Measurements from ENCODE around the gene FAM168A.
A peak's percentile ranks its signal among the peaks of the same experiment; 100 is the strongest.
"Not testable (repeated sequence)": the region's sequence is repeated elsewhere in the genome, so short reads cannot be mapped to it uniquely, and the experiment has no call there.

FAM168A gene

GRCh38 chr11:73592640-73593039, 5.3 kb downstream of the FAM168A start:
- DNase-seq: no peak

GRCh38 chr11:73591743-73592142, 6.2 kb downstream of the FAM168A start:
- no peak for DNase-seq

DNA sequence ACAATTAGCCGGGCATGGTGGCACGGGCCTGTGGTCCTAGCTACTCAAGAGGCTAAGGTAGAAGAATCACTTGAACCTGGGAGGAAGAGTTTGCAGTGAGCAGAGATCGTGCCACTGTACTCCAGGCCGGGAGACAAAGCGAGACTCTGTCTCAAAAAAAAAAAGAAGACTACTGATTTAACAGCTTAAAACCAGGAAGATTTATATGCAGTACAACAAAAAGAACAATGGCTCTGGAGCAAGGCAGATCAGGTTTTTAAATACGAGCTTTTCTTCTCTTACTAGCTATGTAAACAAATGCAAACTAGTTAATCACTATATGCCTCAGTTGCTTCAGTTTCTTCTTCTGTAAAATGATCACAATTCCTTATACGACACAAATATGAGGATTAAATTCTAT, 6.9 kb downstream of the FAM168A start:
- no peak for DNase-seq

- no peak for DNase-seq
Measured at GRCh38 chr11:73586791-73587190, 11.1 kb downstream of the FAM168A start.

GRCh38 chr11:73585834-73586575, 11.9 kb downstream of the FAM168A start:
- DNase-seq: no peak

DNA sequence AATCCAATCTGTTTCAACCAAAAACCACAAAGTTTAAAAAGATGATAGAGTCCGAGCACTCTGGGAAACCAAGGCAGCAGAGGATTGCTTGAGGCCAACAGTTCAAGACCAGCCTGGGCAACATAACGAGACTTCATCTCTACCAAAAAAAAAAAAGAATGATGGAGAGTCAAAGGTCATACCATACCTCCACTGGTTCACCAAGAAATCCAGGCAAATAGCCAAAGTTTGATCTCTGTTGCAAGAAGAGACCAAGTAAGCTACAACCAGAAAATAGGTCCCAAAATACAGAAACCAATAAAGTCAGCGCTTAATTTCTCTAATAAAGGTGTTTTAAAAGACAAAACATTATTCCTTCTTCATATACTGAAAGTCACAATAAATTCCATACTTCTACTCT, 13.1 kb downstream of the FAM168A start:
- no peak for DNase-seq

DNA sequence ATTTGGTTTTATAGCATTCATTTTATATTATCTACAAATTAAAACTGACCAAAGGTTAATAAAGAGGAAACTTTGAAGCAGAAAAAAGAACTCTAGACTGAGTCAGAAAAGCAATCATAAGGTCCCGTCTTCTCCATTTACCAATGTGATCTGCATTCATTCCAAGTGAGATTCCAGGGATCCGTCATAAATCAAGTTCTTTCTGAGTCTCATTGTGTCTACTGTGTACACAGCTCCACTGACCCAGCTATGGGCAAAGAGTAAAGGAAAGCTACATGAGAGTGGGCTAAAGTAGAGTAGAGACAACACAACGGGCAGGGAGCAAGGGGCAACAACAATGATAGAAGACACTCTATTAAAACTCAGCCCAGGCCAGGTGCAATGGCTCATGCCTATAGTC, 15.3 kb downstream of the FAM168A start:
- no peak for DNase-seq

- DNase-seq: not testable (repeated sequence)
Measured at GRCh38 chr11:73580749-73581148, 17.2 kb downstream of the FAM168A start.

DNA sequence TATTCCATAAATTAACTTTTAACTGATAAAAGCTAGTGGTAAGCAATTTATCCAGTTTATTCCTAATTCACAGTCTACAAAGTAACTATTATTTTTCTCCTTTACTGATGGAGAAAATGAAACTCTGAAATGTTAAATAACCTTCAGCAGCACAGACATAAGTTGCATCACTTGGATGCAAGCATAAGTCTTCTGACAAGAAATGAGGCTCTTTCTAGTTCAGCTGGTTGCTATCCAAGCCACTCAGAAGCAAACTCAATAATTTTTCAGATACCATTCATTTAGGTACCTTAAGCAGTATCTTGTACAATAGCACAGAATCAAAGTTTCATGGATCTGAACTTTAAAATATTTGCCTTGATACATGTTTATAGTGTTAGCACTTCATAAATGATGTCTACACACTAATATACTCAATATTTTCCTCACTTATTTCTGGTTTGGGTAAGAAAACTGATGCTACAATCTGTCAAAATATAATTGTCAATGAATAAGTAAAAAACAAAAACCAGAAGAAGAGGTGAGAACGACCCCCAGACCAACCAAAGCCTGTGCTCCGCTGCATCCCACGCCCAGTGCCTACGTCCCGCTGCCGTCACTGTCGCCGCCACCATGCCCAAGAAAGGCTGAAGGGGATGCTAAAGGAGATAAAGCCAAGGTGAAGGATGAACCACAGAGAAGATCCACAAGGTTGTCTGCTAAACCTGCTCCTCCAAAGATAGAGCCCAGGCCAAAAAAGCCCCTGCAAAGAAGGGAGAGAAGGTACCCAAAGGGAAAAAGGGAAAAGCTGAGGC, 18.1 kb downstream of the FAM168A start:
- no peak for DNase-seq

DNA sequence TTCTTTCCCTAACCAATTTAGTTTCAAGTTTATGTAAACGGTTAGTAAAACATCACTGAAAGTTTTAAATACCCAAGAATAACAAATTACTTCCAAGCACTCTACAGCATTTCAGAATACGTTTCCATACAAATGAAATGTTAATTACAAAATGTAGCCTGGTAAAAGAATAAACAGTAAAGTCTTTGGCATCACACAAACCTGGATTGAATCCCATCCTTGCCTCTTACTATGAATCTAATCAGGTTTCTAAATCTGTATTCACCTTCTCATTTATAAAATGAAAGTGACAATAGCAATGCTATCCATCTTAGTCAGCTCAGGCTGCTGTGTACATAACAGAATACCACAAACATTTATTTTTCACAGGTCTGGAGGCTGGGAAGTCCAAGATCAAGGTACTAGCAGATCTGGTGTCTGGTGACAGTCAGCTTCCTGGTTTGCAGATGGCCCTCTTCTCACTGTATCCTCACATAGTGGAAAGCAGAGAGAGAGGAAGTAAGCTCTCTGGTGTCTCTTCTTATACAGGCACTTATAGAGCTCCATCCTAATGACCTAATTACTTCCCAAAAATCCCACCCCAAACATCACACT, 19.2 kb downstream of the FAM168A start:
- peak; percentile 68 for DNase-seq

GRCh38 chr11:73577496-73577917, 20.4 kb downstream of the FAM168A start:
- DNase-seq: peak; percentile 14

- no peak for DNase-seq
Measured at GRCh38 chr11:73576185-73576614, 21.7 kb downstream of the FAM168A start.

DNA sequence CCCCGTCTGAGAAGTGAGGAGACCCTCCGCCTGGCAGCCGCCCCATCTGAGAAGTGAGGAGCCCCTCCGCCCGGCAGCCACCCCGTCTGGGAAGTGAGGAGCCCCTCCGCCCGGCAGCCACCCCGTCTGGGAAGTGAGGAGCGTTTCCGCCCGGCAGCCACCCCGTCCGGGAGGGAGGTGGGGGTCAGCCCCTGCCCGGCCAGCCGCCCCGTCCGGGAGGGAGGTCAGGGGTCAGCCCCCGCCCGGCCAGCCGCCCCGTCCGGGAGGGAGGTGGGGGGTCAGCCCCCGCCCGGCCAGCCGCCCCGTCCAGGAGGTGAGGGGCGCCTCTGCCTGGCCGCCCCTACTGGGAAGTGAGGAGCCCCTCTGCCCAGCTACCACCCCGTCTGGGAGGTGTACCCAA, 25.9 kb downstream of the FAM168A start:
- DNase-seq: not testable (repeated sequence)

DNA sequence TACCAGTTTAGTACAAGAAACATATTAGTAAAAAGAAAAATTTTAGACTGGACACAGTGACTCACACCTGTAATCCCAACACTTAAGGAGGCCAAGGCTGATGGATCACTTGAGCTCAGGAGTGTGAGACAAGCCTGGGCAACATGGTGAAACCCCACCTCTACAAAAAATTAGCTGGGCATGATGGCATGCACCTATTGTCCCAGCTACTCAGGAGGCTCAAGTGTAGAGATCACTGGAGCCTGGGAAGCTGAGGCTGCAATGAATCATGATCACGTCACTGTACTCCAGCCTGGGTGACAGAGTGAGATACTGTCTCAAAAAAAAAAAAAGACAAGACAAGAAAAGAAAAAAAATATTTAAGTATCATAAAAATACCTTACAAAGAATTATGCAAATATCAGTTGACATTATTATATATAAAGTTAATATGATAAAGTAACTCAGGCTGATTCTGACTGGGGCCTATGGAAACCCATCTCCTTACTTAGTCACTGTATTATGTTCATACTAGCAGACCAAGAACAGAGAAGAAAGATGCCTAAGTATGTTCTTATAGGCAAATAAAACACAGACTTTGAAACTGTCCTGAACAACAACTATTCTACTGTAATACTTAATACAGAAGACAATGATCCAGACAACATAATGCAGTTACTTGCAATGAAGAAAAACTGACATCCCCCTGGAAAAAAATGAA, 27.3 kb downstream of the FAM168A start:
- DNase-seq: no peak

DNA sequence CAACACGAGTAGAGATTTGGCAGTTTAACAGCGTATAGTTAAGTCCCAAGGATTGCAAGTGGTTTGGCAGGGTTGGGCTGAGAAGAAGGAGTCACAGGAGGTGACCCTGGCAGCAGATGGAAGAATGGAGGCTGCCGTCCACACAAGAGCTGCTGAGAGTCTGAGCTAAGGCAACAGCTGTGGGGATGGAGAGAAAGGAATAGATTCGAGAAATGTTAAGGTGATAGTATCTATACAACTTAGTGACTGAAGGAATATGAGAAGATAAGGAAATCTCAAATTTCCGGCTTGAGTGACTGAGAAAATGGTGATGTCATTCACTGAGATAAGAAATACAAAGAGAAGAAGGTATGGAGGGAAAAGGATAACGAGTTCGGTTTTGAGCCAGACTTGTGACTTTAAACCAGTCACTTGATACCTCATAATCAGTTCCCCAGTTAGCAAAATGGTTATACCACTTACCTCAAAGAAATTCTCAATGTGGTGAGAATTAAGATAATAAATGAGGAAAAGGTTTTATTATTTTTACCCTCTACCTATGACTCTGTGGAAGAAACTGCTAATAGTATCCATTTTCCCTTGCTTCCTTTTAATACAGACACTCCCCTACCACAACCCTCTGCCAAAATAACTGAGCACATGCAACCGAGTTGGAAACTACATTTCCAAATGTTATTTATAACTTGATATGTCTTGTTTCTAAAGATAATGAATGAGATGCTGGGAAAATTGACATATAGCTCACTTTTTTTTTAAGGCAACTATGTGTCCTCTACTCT, 30.7 kb downstream of the FAM168A start:
- no peak for DNase-seq

DNA sequence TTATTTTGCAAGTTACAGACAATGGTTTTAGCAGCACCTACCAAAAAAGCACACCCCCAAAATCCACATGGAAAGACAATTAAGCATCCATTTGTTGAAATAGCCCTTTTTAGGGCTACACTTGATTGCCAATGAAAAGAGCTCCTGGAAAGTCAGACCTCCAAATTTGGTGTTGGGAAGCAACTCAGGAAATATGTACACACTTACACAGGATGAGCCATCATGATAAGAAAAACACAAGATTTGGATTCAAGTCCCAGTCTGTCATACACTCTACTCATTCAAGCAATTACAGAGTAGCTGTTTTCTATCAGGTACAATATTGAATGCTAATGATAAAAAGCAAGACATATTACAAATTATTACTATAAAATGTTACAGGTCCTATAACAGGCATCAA, 31.5 kb downstream of the FAM168A start:
- DNase-seq: no peak

- DNase-seq: no peak
Measured at GRCh38 chr11:73565804-73566203, 32.1 kb downstream of the FAM168A start.

- no peak for DNase-seq
Measured at GRCh38 chr11:73564903-73565302, 33.0 kb downstream of the FAM168A start.

- DNase-seq: no peak
Measured at GRCh38 chr11:73563539-73564200, 34.2 kb downstream of the FAM168A start.

DNA sequence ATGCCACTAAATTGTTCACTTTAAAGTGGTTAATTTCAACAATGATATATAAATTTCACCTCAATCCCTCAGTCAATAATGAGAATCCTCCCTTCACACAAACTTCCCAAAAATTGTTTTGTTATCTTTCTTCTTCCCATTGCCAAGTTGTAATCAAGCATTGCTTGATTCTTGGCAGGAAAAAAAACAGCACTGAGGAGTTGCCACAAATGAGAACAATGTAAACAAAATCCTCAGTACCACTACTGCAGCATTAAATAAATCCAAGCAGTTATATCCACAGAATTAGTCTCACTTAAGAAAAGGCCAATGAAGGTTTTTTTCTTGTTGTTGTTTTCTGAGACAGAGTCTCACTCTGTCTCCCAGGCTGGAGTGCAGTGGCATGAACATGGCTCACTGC, 38.2 kb downstream of the FAM168A start:
- no peak for DNase-seq

GRCh38 chr11:73556966-73557365, 40.9 kb downstream of the FAM168A start:
- no peak for DNase-seq

DNA sequence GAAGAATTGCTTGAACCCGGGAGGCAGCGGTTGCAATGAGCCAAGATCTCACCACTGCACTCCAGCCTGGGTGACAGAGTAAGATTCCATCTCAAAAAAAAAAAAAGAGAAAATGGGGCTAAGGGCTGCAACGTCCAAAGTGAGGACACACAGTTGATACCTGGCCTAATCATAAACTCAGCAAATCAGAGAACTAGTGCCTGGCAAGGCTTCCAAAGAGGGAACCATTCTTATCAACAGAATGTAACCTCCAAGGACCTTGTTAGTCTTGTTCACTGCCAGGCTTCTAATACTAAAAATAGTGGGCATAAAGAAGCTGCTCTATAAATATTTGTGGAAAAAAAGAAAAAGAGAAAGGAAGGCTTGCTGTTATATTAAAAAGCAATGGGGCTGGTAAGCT, 42.3 kb downstream of the FAM168A start:
- no peak for DNase-seq

All from activated CD4-positive, alpha-beta T cell treated with anti-CD3 and anti-CD28 coated beads, Interleukin-2, Interleukin-6, amounts not matched to agents 100 ng/mL and 50 ng/mL, durations not matched to agents 16 hours and 8 hours (primary cell).